SK-N-MC (cell line): Measurements from ENCODE around the gene PLA2G4D.

Source experiments
- EZH2 ChIP-seq: fragments of 200-600 bp; sonication (generic); IDR thresholded peaks from one replicate; pipeline ENCODE4 v1.6.1; 2017; ENCODE audit warnings: antibody characterized with exemption
- FOXP2 ChIP-seq: optimal IDR thresholded peaks from 2 replicates; pipeline ENCODE3; 2011; ENCODE audit warnings: mild to moderate bottlenecking, moderate library complexity; ENCODE audit not compliant: insufficient read depth; ENCODE audit errors: extremely low read length, control extremely low read depth
- POLR2AphosphoS5 ChIP-seq: IDR thresholded peaks from 2 replicates; pipeline ENCODE4 v1.6.1; 2012; ENCODE audit warnings: mild to moderate bottlenecking, low read depth, low read length, borderline replicate concordance

DNA sequence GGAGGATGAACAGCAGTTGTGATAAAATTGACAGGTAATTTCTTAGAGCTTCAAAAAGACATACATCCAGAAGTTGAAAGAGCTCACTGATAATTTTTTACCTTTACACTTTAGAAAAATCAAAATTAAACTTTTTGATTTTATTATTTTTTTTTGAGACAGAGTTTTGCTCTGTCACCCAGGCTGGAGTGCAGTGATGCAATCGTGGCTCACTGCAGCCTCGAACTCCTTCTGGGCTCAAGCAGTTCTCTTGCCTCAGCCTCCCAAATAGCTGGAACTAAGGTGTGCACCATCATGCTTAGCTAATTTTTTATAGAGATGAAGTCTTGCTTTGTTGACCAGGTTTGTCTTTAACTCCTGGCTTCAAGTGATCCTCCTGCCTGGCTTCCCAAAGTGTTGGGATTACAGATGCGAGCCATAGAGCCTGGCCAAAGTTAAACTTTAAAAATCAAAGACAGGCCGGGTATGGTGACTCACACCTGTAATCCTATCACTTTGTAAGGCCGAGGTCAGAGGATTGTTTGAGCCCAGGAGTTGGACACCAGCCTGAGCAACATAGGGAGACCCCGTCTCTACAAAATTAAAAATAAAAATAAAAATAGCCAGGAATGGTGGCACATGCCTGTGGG lies 40.4 kb upstream of the PLA2G4D start:
- TF ChIP-seq EZH2, result no peak
- TF ChIP-seq POLR2AphosphoS5, result no peak
- TF ChIP-seq FOXP2, result no peak
